Smooth muscle cell (in vitro differentiated cells): Measurements from ENCODE around the gene DGKQ. TPM values are rescaled to one million over a fixed set of nuclear protein-coding genes. Genes with fewer than 3 reads are reported as not detected.
"Not testable (repeated sequence)": the region's sequence is repeated elsewhere in the genome, so short reads cannot be mapped to it uniquely, and the experiment has no call there.

ENCODE experiments used
- DNase-seq: peaks from one replicate; lab custom pipeline; 2025; ENCODE audit not compliant: unreplicated experiment; lab: John Stamatoyannopoulos, UW
- H2AFZ ChIP-seq: fragments of 200-600 bp; sonication (generic); 2 replicates; pipeline ENCODE4 v1.6.0; 2016; ENCODE audit warnings: antibody characterized with exemption, low read depth, mild to moderate bottlenecking
- H3F3A ChIP-seq: fragments of 200-600 bp; sonication (generic); 2 replicates; pipeline ENCODE4 v1.6.0; 2017; ENCODE audit warnings: antibody characterized with exemption, low read depth
- H3K27ac ChIP-seq: fragments of 200-600 bp; sonication (generic); 2 replicates; pipeline ENCODE4 v1.5.1; 2016; ENCODE audit warnings: low read depth, mild to moderate bottlenecking
- H3K27me3 ChIP-seq: fragments of 200-600 bp; sonication (generic); 2 replicates; pipeline ENCODE4 v1.6.1; 2016; ENCODE audit warnings: low read depth, mild to moderate bottlenecking
- H3K36me3 ChIP-seq: fragments of 200-600 bp; sonication (generic); 2 replicates; pipeline ENCODE4 v1.5.1; 2016; ENCODE audit warnings: low read depth
- H3K4me1 ChIP-seq: fragments of 200-600 bp; sonication (generic); 2 replicates; pipeline ENCODE4 v1.5.1; 2016; ENCODE audit warnings: low read depth
- H3K4me2 ChIP-seq: fragments of 200-600 bp; sonication (generic); 2 replicates; pipeline ENCODE4 v1.6.0; 2016; ENCODE audit warnings: mild to moderate bottlenecking
- H3K4me3 ChIP-seq: fragments of 200-600 bp; sonication (generic); 2 replicates; pipeline ENCODE4 v1.5.1; 2016; ENCODE audit warnings: mild to moderate bottlenecking
- H3K79me2 ChIP-seq: fragments of 200-600 bp; sonication (generic); 2 replicates; pipeline ENCODE4 v1.6.0; 2016; ENCODE audit warnings: low read depth, mild to moderate bottlenecking
- H3K9ac ChIP-seq: fragments of 200-600 bp; sonication (generic); 2 replicates; pipeline ENCODE4 v1.6.0; 2016; ENCODE audit warnings: low read depth
- H3K9me3 ChIP-seq: fragments of 200-600 bp; sonication (generic); replicated peaks from 2 replicates; pipeline ENCODE4 v1.5.1; 2016; ENCODE audit warnings: low read depth
- H4K20me1 ChIP-seq: fragments of 200-600 bp; sonication (generic); 2 replicates; pipeline ENCODE4 v1.6.0; 2016; ENCODE audit warnings: low read depth
- WGBS: methylation state at CpG from one replicate; pipeline ENCODE4 v1.1.7; 2016; ENCODE audit warnings: low lambda C conversion rate; 5-methylcytosine and 5-hydroxymethylcytosine counted together
- polyA plus RNA-seq: library from polyadenylated mRNA; unstranded; fragments of >200 nt; fragmentation: Nextera tagmentation; extraction: Ambion mirVana; gene quantifications from 2 replicates; pipeline ENCODE4 v1.2.1, GENCODE V29; 2016
- total RNA-seq: library from RNA; depleted of rRNA; stranded (reverse); fragments of >200 nt; gene quantifications from 2 replicates; pipeline ENCODE4 v1.2.3, GENCODE V29; 2014
- TF ChIP-seq, protein P1 (sequence below): fragments of 200-600 bp; sonication (generic); IDR thresholded peaks from 2 replicates; pipeline ENCODE4 v1.5.1; 2017; ENCODE audit warnings: borderline replicate concordance, mild to moderate bottlenecking, antibody characterized with exemption; ENCODE audit not compliant: insufficient read depth, poor library complexity, severe bottlenecking

Gene DGKQ
- total and polyA plus RNA-seq, 2 experiments from 2014 or later = 4.2 to 16.2 TPM

DNA sequence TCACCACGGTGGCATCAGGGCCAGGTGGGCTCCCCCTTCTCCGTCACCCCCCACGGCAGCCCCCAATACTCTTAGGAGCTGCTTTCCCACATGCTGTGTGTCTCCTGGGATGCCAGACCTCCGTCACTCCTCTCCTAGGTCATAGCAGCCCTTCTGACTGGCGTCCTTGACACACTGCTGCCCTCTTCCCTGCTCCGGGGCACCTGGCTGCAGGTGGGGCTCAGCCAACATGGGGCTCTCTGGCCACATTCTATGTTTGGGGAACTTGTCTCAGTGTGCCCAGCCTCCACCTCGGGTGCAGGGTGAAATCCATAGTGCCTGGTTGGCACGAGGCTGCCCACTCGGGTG is 27.3 kb downstream of the DGKQ start:
- Histone ChIP-seq H2AFZ (no peak overlapping the region), H3K27ac (no peak overlapping the region), H3F3A (no peaks in the 10 kb centered on the region), H3K9ac (no peak overlapping the region), H3K36me3 (no peaks in the 10 kb centered on the region), H3K79me2 (no peaks in the 10 kb centered on the region), H3K27me3 (no peaks in the 10 kb centered on the region), H4K20me1 (peaks cover 31% of the 10 kb centered on the region), H3K4me2 (no peak overlapping the region), H3K4me1 (no peaks in the 10 kb centered on the region), H3K9me3 (no peaks in the 10 kb centered on the region), H3K4me3 (no peak overlapping the region)
- 91% methylated on average over 9 of the region's 9 CpGs for WGBS
- DNase-seq = no peak
- TF ChIP-seq, protein P1, sequence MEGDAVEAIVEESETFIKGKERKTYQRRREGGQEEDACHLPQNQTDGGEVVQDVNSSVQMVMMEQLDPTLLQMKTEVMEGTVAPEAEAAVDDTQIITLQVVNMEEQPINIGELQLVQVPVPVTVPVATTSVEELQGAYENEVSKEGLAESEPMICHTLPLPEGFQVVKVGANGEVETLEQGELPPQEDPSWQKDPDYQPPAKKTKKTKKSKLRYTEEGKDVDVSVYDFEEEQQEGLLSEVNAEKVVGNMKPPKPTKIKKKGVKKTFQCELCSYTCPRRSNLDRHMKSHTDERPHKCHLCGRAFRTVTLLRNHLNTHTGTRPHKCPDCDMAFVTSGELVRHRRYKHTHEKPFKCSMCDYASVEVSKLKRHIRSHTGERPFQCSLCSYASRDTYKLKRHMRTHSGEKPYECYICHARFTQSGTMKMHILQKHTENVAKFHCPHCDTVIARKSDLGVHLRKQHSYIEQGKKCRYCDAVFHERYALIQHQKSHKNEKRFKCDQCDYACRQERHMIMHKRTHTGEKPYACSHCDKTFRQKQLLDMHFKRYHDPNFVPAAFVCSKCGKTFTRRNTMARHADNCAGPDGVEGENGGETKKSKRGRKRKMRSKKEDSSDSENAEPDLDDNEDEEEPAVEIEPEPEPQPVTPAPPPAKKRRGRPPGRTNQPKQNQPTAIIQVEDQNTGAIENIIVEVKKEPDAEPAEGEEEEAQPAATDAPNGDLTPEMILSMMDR = no peak

DNA sequence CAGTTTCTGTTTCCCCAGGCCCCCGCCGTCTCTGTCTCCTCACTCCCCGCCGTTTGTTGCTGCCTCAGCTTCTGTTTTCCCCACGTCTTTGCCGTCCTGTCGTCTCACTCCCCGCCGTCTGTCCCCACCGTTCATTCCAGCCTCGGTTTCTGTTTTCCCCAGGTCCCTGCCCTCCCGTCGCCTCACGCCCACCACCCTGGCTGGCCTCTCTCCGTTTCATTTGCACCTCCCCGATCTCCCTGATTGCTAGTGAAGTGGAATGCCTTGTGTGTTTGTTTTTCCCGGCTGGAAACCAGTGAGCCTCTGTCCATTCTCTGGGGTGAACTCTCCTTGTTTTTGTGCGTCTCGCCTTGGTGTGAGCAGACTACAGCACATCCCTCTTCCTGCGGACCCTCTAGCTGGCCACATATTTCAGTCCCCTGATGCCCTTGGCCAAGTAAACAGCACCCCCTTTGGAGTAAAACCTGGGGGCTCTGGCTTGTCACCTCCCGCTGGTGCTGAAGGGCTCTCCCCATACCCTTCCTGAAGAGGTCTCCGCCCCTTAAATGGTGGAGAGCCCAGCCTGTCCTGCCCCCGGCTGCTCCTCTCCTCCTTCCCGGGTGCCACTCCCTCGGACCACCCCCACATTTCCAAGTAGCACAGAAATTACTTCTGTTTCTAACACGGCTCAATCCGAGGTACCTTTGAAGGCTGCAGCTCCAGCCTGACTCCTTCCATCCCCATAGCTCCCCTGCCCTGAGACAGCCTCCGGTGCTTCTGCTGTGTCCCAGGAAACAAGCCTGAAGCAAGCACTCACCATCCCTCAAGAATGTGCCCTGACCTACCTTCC is 27.9 kb downstream of the DGKQ start:
- no peaks in the 10 kb centered on the region for H3K4me1 ChIP-seq
- no peaks in the 10 kb centered on the region for H3K9me3 ChIP-seq
- no peaks in the 10 kb centered on the region for H3K79me2 ChIP-seq
- H2AFZ ChIP-seq = no peak overlapping the region
- DNase-seq = no peak
- no peak overlapping the region for H3K4me2 ChIP-seq
- H4K20me1 ChIP-seq = peaks cover 31% of the 10 kb centered on the region
- H3F3A ChIP-seq = no peaks in the 10 kb centered on the region
- H3K4me3 ChIP-seq = peak overlapping the region; percentile 23
- H3K27me3 ChIP-seq = no peaks in the 10 kb centered on the region
- H3K9ac ChIP-seq = no peak overlapping the region
- no peak overlapping the region for H3K27ac ChIP-seq
- WGBS = 64% methylated on average over 28 of the region's 28 CpGs
- TF ChIP-seq, protein P1 = no peak
- no peaks in the 10 kb centered on the region for H3K36me3 ChIP-seq

DNA sequence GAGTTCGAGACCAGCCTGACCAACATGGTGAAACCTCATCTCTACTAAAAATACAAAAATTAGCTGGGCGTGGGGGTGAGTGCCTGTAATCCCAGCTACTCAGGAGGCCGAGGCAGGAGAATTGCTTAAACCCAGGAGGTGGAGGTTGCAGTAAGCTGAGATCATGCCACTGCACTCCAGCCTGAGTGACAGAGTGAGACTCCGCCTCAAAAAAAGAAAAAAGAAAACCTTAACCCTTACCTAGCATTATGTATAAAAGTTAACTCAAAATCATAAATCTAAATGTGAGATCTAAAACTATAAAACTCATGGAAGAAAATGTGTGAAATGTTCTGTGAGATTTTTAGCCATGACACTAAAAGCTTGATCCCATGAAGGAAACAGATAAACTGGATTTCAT is 33.9 kb downstream of the DGKQ start:
- H3K79me2 ChIP-seq, H3K27ac ChIP-seq, H3K27me3 ChIP-seq, H3K9ac ChIP-seq, H3K4me2 ChIP-seq, H3K36me3 ChIP-seq, H3K4me3 ChIP-seq, H3K9me3 ChIP-seq, H3K4me1 ChIP-seq, H2AFZ ChIP-seq, H3F3A ChIP-seq, DNase-seq: not testable (repeated sequence)
- H4K20me1 ChIP-seq = peaks cover 11% of the 10 kb centered on the region
- 85% methylated on average over 4 of the region's 4 CpGs for WGBS

DNA sequence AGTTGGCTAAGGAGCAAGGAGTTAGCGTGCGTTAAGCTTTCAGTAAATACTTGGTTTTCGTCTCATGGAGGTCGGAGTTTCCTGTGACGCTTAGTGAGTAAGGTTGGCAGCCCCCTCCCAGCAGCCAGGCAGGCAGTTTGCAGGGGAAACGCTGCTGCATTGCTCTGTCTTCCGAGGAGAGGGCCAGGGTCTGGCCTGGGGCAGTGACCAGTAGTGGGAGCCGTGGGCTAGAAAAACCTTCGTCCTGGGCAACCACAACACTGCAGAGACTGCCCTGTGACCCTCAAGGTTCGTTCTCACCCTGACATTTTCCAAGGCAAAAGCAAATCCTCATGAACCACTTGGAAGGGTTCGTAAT is 40.7 kb downstream of the DGKQ start:
- Histone ChIP-seq H3K4me1 (peaks cover 14% of the 10 kb centered on the region), H3F3A (no peaks in the 10 kb centered on the region), H3K27me3 (no peaks in the 10 kb centered on the region), H4K20me1 (peaks cover 34% of the 10 kb centered on the region), H3K79me2 (peaks cover 60% of the 10 kb centered on the region), H3K27ac (peak overlapping the region; percentile 88), H3K36me3 (no peaks in the 10 kb centered on the region), H3K4me2 (peak overlapping the region; percentile 91), H3K4me3 (peak overlapping the region; percentile 96), H2AFZ (peak overlapping the region; percentile 92), H3K9me3 (no peaks in the 10 kb centered on the region), H3K9ac (peak overlapping the region; percentile 95)
- WGBS = 7% methylated on average over 11 of the region's 11 CpGs
- no peak for DNase-seq
- TF ChIP-seq, protein P1 = no peak
